ENCODE measurements around the gene FBXL17. TPM values are rescaled to one million over a fixed set of nuclear protein-coding genes. Genes with fewer than 3 reads are reported as not detected.

FBXL17 gene
- total and polyA plus RNA-seq, 2 of the 4 experiments (the other 2 are of a cell fraction): 3.9 to 8.1 TPM

GRCh38 chr5:107826311-107827000 lies 555.4 kb downstream of the FBXL17 start:
- H2BK15ac ChIP-seq (ENCODE audit: low read depth, low read length): no peak overlapping the region
- no TSS peak for BruUV-seq (replicated peaks)
- ATAC-seq (ENCODE audit: low read depth) (no peak), DNase-seq (no peak)
- H3K18ac ChIP-seq (ENCODE audit: low read depth, low read length): no peak overlapping the region
- peaks cover 5% of the 10 kb centered on the region; the same call in 1 of the 2 replicates for H3K9me1 ChIP-seq (ENCODE audit: insufficient read depth, low read length)
- WGBS, 2 experiments (ENCODE audit: extremely low coverage in 2 of 2, insufficient read length in 1 of 2): 60% methylated on average over 1 of the region's 6 CpGs; no CpG with 5 or more reads in 1 of the 2 experiments
- H3K4me3 ChIP-seq (ENCODE audit: insufficient read depth, low read depth, low read length): no peak overlapping the region
- peaks cover 2% of the 10 kb centered on the region; the same call in 1 of the 2 replicates for H3K9me3 ChIP-seq (ENCODE audit: control insufficient read depth, insufficient read depth, low read length)
- H4K5ac ChIP-seq (ENCODE audit: low read depth, low read length): no peak overlapping the region
- no peaks in the 10 kb centered on the region for H3K79me1 ChIP-seq (ENCODE audit: low read depth in 1 of 2, low read length in 2 of 2)
- H4K91ac ChIP-seq (ENCODE audit: insufficient read depth, low read depth, low read length): no peak overlapping the region
- ChIA-PET CTCF (no interaction called here), POLR2A (ENCODE audit: unreplicated experiment) (no interaction called here)
- peaks cover 2% of the 10 kb centered on the region for H3K4me1 ChIP-seq (ENCODE audit: control insufficient read depth, insufficient read depth, low read length)
- TF ChIP-seq BHLHE40 (IDR thresholded peaks at IDR 0.05; ENCODE audit: low read depth, low read length): no peak
- TF ChIP-seq CTCF (conservative IDR thresholded peaks at IDR 0.05; ENCODE audit: low read depth, low read length): no peak
- TF ChIP-seq ELK1 (IDR thresholded peaks at IDR 0.05; ENCODE audit: borderline replicate concordance, low read depth, low read length): no peak
- no peak for TF ChIP-seq MAFK (IDR thresholded peaks at IDR 0.05; ENCODE audit: low read depth, low read length)
- TF ChIP-seq CEBPB (IDR thresholded peaks at IDR 0.05; ENCODE audit: low read depth, low read length): no peak
- no peak for TF ChIP-seq CHD1 (IDR thresholded peaks at IDR 0.05; ENCODE audit: low read depth, low read length)
- no peak for TF ChIP-seq USF2 (IDR thresholded peaks at IDR 0.05; ENCODE audit: low read depth, low read length)
- no peak for TF ChIP-seq RFX5 (IDR thresholded peaks at IDR 0.05; ENCODE audit: low read depth, low read length)
- no peak for TF ChIP-seq MAZ (IDR thresholded peaks at IDR 0.05; ENCODE audit: borderline replicate concordance, low read depth, low read length)
- no peak for TF ChIP-seq NFE2L2 (IDR thresholded peaks at IDR 0.05; ENCODE audit: low read depth, low read length)
- TF ChIP-seq SMC3 (IDR thresholded peaks at IDR 0.05; ENCODE audit: low read depth, low read length): no peak
- no peak for TF ChIP-seq FOS (IDR thresholded peaks at IDR 0.05; ENCODE audit: low read depth, low read length)
- TF ChIP-seq POLR2A (IDR thresholded peaks at IDR 0.05; ENCODE audit: low read depth, low read length): no peak
- TF ChIP-seq MXI1 (IDR thresholded peaks at IDR 0.05; ENCODE audit: borderline replicate concordance, low read depth, low read length): no peak
- TF ChIP-seq RCOR1 (IDR thresholded peaks at IDR 0.05; ENCODE audit: insufficient replicate concordance, low read length): no peak
- dilution Hi-C loops (cut with HindIII; ENCODE audit: low sequenced_read_pairs, unreplicated experiment): no loop called here
- no peaks in the 10 kb centered on the region for H4K20me1 ChIP-seq (ENCODE audit: insufficient read depth, low read length)
- no peak overlapping the region for H3K56ac ChIP-seq (ENCODE audit: extremely low read depth, insufficient read depth, low read length)
- H3K9ac ChIP-seq (ENCODE audit: low read depth, low read length): no peak overlapping the region
- H2AK5ac ChIP-seq (ENCODE audit: low read depth, low read length): no peak overlapping the region
- H4K8ac ChIP-seq (ENCODE audit: low read depth in 2 of 2, low read length in 2 of 2): no peak overlapping the region
- no peak overlapping the region for H3K4ac ChIP-seq (ENCODE audit: low read depth, low read length)
- H3K27me3 ChIP-seq (ENCODE audit: control insufficient read depth, insufficient read depth, low read length): no peaks in the 10 kb centered on the region
- H3K4me2 ChIP-seq (ENCODE audit: low read depth, low read length): no peak overlapping the region
- H2BK5ac ChIP-seq (ENCODE audit: low read depth, low read length, poor library complexity, severe bottlenecking): no peak overlapping the region
- in situ Hi-C loops (cut with MboI; ENCODE audit: low sequenced_read_pairs): no loop called here
- intact Hi-C loops (cut with micrococcal nuclease): no loop called here
- H2AFZ ChIP-seq (replicated peaks; ENCODE audit: low read length, poor library complexity): no peak overlapping the region
- H3K23ac ChIP-seq (ENCODE audit: low read depth, low read length): no peak overlapping the region
- H3K14ac ChIP-seq (replicated peaks; ENCODE audit: low read depth, low read length): no peak overlapping the region
- H3K27ac ChIP-seq (ENCODE audit: insufficient read depth, low read length): no peak overlapping the region
- no peaks in the 10 kb centered on the region for H3K36me3 ChIP-seq (ENCODE audit: control insufficient read depth, insufficient read depth, low read length)
- no peak overlapping the region for H2BK20ac ChIP-seq (ENCODE audit: low read depth, low read length)
- H2AK9ac ChIP-seq (replicated peaks; ENCODE audit: low read depth, low read length, poor library complexity): no peak overlapping the region
- no peak overlapping the region for H2BK120ac ChIP-seq (ENCODE audit: low read depth, low read length)

All from IMR-90 (cell line).